GM19025 (cell line): ENCODE results near the gene HSD17B8.
"Not testable (repeated sequence)": the region's sequence is repeated elsewhere in the genome, so short reads cannot be mapped to it uniquely, and the experiment has no call there.

Experiments
- ATAC-seq: cut with Tn5 transposase; IDR thresholded peaks from one replicate; pipeline ENCODE4 v1.9.1; 2021; ENCODE audit warnings: mild to moderate bottlenecking, low read depth, moderate library complexity; ENCODE audit not compliant: unreplicated experiment

Gene HSD17B8

DNA sequence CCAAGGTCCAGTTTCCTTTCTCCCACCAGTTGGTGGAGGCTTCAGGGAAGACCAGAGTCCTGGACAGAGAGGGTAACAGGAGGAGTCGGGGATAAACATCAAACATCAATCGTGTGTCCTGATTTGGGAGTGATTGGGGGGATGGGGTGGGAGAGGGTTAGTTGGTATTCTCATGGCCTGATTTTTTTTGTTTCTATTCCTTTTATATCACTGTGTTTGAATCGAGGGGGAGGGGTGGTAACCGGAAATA, 365 bp upstream of the HSD17B8 start:
- no peak for ATAC-seq

DNA sequence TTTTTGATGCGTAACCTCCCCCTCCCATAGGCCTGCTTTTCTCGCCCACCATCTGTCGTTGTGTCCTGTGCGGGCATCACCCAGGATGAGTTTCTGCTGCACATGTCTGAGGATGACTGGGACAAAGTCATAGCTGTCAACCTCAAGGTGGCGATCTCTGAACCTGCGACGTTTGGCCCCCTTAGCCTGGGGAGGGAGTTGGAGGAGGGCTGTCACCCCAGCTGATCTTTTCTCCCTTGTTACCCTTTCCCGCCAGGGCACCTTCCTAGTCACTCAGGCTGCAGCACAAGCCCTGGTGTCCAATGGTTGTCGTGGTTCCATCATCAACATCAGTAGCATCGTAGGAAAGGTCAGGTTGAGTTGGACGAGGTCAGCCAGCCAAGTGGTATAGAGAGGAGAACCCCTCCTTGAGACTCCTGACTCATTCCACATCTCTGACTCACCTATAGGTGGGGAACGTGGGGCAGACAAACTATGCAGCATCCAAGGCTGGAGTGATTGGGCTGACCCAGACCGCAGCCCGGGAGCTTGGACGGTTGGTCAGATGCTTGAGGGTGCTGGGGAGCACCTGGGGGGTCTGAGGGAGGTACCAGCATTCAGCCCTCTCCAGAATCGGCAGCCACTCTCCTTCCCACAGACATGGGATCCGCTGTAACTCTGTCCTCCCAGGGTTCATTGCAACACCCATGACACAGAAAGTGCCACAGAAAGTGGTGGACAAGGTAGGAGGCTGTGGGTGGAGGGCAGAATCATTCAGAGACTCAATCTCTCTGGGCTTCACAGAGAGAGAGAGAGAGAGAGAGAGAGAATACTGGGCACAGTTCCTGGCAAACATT, 954 bp downstream of the HSD17B8 start:
- no peak for ATAC-seq

DNA sequence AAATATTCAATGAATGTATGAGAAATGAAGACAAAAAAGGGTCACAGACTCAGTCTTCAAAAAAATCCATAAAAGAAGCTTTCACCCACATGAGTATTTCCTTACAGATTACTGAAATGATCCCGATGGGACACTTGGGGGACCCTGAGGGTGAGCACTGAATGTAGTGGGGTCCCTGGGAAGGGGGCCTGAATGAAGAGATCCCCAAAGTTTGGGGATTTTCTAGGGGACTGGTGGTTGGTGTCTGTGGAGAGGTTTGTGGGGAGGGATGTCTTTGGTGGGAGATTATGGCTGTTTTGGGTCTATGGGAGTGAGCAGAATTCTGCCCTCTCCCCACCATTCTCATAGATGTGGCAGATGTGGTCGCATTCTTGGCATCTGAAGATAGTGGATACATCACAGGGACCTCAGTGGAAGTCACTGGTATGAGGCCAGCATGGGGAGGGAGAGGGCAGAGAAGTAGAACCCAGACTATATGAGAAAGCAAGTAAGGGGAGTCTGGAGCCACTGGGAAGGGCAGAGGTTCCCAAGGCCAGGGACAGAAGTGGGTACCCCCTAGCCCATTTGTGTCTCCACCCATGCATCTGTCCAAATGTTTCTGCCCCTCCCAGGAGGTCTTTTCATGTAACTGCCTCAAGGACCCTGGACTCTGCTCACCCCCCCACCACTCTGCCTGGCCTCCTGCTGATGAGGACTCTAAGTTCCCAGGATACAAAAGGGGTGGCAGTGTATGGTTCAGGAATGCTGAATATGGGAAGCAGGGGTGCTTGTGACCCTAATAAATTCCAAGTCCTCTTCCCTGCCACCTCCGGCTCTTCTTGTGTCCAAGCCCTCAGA, 1.8 kb downstream of the HSD17B8 start:
- ATAC-seq, result no peak

DNA sequence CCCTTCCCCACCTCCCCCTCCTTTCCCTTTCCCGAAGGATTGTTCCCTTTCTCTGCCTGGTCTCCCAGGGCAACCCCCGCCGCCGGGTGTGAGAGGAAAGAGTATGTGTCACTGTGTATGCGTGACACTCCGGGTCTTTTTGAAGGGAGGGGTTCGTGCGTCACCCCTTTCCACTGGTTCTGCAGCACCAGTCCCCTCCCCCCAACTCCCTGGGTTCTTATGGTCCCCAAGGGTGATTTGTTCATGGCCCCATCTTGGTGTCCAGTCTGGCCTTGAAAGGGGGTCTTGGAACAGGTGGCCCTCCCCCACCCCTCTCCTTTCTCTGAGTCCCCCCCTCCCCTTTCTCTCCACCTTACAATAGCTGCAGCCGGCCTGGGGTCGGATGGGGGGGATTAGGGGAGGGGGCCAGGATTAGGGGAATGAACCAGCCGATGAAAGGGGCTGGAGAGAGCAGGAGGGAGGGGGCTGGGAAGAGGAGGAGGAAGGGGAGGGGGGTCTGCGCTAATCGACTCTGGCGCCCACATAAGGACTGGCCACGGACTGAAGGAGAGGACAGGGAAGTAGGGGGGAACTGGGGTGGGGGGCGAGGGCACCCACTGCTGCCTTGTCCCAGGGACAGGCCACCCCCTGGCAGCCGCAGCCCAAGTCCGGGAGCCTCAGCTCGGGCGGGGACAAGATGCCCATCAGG, 2.6 kb downstream of the HSD17B8 start:
- ATAC-seq, result no peak

DNA sequence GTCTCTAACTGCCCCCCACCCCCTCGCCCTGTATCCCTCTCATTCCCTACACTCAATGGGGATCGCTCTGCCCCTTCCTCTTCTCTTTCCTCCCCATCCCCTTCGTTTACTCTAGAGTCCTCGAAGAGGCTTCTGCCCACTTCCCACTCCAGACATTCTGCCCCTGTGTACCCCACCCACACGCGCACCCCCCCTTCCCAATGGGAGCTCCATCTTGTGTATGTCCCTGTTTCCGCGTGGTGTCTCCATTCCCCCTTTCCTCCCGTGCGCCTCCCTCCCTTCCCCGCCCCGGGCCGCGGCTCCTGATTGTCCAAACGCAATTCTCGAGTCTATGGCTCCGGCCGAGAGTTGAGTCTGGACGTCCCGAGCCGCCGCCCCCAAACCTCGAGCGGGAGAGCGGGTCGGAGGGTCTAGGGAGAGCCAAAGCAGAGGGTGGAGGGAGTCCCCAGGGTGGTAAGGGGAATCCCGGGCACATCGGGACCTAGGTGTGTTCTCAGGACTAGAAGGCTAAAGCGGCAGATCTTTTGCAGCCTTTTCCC, 3.2 kb downstream of the HSD17B8 start:
- ATAC-seq, result no peak

DNA sequence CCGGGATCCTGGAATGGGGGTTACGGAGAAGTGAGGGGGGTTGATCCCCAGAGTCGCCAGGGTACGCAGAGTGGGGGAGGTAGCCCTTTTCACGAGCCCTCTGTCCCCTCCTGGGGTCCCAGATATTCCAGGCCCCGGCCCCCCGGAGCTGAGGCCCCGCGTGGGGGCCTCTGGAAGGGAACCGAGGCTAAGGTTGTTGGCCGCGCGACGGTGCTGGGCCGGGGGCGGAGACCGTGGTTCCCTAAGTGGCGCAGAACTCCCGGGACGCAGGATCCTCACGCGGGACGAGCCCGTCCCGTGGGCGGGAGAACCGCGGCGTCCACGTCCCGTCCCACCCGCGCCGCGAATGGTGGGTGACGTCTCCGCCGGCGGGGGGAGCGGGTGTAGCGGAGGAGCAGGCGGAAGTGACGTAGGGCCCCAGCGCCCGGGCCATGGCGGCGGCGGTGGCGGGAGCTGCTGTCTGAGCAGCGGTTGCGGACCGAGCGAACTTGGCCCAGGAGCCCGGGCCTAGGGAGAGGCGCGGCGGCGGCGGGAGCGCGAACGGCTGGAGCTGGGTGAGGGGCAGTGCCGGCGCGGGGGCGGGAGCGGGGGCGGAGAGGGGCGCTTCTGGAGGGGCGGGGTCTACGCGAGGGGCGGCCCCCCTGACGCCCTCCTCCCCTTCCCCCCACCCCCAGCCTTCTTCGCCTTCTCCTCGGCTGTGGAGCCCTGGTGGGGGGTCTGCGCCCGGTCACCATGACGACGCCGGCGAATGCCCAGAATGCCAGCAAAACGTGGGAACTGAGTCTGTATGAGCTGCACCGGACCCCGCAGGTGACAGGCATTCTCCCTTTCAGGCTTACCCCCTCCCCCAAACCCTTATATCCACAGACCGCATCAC, 3.9 kb downstream of the HSD17B8 start, which contains the start of gene RING1:
Gene RING1, plus strand, starts transcription at position 410 of the 877 bp plus-strand sequence. Its CDS starts 323 bp downstream, at position 733.
- peak; percentile 49 for ATAC-seq

DNA sequence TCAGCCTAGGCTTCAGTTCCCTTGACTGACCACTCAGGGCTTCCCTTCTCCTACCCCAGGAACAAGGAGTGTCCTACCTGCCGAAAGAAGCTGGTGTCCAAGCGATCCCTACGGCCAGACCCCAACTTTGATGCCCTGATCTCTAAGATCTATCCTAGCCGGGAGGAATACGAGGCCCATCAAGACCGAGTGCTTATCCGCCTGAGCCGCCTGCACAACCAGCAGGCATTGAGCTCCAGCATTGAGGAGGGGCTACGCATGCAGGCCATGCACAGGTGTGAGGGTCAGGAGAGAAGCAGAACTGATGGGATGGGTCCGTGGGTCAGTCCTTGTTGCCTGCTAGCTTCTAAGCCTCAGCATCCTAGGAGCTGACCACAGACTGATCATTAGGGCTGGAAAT, 5.4 kb downstream of the HSD17B8 start:
- ATAC-seq, result no peak

DNA sequence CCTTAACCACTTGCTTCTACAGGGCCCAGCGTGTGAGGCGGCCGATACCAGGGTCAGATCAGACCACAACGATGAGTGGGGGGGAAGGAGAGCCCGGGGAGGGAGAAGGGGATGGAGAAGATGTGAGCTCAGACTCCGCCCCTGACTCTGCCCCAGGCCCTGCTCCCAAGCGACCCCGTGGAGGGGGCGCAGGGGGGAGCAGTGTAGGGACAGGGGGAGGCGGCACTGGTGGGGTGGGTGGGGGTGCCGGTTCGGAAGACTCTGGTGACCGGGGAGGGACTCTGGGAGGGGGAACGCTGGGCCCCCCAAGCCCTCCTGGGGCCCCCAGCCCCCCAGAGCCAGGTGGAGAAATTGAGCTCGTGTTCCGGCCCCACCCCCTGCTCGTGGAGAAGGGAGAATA, 6.7 kb downstream of the HSD17B8 start:
- no peak for ATAC-seq

DNA sequence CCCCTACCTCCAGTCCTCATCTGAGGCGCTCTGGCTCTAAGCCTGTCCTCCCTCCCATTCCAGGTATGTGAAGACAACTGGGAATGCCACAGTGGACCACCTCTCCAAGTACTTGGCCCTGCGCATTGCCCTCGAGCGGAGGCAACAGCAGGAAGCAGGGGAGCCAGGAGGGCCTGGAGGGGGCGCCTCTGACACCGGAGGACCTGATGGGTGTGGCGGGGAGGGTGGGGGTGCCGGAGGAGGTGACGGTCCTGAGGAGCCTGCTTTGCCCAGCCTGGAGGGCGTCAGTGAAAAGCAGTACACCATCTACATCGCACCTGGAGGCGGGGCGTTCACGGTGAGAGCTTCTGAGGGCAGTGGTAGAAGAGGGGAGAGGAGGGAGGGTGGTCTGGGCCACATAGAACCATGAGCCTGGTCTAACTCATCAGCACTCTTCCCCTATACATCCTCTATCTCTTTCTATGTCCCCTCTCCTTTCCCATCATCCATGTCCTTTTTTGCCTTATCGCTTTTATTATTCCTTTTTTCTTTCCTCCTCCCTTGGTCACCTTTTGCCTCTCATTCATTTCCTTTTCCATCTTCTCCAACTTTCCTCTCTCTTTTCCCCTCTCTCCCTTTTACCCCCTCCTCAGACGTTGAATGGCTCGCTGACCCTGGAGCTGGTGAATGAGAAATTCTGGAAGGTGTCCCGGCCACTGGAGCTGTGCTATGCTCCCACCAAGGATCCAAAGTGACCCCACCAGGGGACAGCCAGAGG, 7.4 kb downstream of the HSD17B8 start:
- ATAC-seq, result no peak

DNA sequence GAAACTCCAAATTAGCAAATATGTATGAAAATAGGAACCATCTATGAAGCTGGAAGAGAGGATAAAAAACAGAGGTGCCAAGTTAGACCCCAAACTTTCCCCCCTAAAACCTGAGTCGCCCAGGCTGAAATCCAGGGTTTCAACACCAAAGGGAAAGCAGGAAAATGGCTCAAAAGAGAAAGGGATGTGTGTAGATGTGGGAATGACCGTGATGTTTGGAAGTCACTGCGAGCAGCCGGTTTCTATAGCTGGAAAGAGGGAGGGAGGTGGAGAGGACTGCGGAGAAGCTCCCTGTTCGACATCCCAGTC, 8.4 kb downstream of the HSD17B8 start:
- no peak for ATAC-seq

DNA sequence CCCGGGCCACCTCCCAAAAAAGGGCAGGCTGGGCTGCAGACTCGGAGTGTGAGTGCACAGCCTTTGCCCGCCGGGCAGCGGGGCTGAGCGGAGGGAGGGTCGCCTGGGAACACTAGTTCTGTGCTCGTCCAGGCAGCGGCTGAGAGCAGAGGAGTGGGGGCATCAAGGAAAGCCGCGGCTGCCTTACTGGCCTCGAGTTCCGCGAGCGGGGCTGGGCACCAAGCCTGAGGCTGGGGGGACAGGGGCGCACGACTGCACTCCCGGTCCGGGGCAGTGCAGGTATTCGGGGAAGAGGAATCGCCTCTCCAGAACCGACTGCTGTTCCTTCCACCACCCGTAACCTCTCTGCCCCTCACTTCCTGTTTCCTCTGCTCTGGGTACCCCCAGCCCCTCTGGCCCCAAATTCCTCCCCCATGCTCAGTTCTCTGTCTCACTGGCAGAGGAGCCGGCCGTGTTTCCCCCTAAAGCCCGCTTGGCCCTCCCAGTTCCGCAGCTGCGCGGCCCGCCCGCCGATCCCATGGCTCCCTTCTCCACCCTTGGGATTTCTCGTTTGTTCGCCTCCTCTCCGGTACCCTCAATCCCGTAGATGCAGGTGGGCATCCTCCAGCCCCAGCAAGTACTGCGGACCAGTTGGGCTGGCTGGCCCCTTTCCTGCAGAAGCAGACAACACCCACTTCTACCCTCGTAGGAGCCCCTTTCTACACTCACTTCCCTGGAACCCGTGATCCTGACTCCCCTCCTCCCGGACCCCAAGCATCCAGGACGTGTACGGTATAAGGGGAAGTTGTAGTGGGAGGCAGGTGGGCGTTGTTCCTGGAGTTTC, 8.9 kb downstream of the HSD17B8 start:
- no peak for ATAC-seq

DNA sequence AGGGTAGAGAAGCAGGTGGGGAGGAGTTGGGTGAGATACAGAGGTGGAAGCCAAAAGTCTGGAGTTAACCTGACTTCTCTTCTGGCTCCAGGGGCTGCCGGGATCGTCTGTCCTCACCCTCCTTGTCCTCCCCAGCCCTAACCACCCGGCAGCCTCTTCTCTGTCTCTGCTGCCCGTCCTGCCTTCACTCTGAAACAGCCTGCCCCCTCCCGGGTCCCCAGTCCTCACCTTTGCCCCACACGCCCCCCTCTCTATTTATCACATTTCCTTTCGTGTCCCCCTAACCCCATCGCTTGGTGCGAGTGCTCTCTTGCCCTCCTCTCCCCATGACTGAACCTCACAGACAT, 9.5 kb downstream of the HSD17B8 start:
- no peak for ATAC-seq

DNA sequence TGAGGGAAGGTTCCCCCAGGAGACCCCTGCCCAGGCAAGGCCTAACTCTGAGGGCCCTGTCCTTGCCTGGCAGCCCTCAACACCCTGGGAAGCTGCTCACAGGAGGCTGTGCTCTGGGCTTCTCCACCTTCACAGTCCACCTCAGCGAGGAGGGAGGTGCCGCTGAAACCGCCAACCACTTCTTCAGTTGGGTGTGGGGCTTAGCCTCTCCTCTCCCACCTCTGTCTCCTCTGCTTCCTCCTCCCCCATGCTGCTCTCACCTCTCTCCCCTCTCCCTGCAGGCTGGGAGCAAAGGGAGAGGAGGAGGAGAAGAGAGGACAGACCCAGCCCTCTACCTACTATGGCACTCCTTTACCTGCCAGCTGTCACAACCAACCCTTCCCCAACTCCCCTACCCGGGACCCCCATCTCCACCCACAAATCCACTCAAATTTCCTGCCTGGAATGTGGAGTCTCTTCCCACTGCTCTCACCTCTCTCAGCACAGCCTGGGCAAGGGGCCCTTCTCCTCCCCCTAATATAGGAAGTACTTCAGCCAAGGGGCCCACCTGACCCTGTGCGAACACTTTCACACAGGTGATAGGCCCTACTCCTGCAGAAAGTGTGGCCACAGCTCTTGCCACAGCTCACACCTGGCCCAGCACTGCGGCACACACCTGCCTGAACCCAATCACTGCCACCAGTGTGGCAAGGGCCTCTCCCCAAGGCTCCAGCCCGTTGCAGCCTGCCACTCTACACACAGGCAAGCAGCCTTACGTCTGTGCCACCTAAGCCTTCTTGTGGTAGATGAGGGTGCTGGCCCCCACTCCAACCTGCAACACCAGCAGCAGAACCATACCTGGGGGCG, 11.0 kb downstream of the HSD17B8 start:
- ATAC-seq, result no peak

DNA sequence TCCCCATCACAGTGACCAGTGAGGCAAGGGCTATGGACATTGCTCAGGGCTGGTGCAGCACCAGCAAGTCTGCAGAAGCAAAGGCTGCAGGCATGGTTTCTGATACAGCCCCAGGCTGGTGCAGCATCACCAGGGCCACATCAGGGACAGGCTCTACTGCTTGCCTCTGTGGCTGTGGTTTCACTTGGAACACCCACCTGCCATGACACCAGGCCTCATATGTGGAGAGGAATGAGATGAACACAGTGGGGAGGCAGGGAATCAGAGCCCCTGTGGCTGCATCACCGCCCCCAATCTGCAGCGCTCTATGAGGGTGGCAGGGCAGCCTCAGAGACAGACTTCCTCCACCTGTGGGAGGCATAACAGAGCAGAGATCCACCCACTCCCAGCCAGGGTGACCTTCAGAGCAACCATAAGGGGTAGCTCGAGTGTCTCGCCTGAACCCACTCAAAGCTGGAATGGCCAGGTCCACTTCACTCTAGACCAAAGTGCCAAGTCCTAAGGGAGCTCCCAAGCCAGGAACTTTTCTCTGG, 11.7 kb downstream of the HSD17B8 start:
- ATAC-seq, result no peak

DNA sequence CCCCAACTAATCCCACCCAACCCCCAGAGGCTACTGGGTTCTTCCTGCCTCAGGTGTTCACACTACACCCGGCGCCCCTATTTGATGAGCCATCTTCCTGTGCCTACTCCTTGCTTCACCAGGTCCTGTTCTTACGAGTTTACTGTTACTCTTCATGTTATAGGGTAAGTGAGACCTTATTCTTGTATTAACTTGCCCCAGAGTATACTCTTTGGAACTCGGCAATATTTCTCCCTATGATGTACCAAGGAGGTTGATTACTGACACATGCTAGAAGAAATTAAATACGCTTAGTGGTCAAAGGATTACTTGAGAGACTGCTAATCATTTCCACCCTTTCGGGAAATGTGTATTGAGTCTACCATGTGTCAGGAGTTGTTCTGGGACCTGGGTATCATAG, 12.8 kb downstream of the HSD17B8 start:
- ATAC-seq, result no peak

DNA sequence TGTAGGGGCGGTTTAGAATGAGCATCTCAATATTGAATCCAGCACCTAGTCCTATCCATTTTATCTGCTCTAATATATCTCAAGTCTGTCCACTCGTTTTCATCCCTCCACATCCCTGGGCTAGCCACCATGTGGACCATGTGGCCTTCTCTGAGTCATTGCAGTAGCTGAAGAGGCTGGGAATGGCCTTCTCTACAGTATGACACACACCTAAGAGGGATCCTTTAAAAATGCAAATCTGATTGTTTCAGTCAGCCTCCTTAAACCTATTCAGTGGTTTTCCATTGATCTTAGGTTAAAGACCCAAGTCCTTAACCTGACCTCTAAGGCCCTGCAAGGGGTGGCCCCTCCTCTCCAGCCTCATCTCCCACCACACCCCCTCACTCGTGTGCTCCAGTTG, 13.2 kb downstream of the HSD17B8 start:
- no peak for ATAC-seq

DNA sequence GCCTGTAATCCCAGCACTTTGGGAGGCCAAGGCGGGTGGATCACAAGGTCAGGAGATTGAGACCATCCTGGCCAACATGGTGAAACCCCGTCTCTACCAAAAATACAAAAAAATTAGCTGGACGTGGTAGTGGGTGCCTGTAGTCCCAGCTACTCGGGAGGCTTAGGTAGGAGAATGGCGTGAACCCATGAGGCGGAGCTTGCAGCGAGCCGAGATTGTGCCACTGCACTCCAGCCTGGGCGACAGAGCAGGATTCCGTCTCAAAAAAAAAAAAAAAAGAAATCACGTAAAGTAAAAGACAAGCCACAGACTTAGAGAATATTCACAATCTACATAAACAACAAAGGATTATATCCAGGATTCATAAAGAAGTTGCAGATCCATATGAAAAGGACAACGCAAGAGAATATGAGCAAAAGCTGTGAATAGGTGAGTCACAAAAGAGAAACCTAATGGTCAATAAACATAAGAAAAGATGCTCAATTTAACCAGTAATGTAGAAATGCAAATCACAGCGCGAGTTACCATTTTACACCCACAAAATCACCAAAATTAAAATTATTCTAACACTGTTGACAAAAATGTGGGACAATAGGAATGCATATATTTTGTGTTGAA, 22.2 kb downstream of the HSD17B8 start:
- not testable (repeated sequence) for ATAC-seq
